HepG2 (cell line): ENCODE results near the gene CD164L2. TPM values are rescaled to one million over a fixed set of nuclear protein-coding genes. Genes with fewer than 3 reads are reported as not detected.

Experiments
- ATF1 ChIP-seq: IDR thresholded peaks from 2 replicates; pipeline ENCODE4 v1.6.1; 2016; ENCODE audit warnings: mild to moderate bottlenecking, control low read depth
- CREB1 ChIP-seq, 2 experiments: fragments of 450-650 bp in 1 of 2; IDR thresholded peaks; 2 replicates each; pipeline ENCODE4 v1.6.1; 2016 to 2017; ENCODE audit warnings: control low read depth in 1 of 2, mild to moderate bottlenecking in 1 of 2, missing compliant biosample characterization in 1 of 2, missing genetic modification characterization in 1 of 2
- EED ChIP-seq: sonication (generic); formaldehyde crosslinking; IDR thresholded peaks from 2 replicates; pipeline ENCODE4 v1.5.0; 2020; ENCODE audit warnings: mild to moderate bottlenecking, missing genetic modification reagents
- FOSL2 ChIP-seq: sonication (generic); formaldehyde crosslinking; IDR thresholded peaks from 2 replicates; pipeline ENCODE4 v1.4.0; 2020; ENCODE audit warnings: missing genetic modification reagents
- GRHL1 ChIP-seq: sonication (generic); formaldehyde crosslinking; conservative IDR thresholded peaks from 2 replicates; pipeline ENCODE4 v1.8.0; 2022; ENCODE audit warnings: missing genetic modification reagents
- IRX3 ChIP-seq: sonication (generic); formaldehyde crosslinking; IDR thresholded peaks from 2 replicates; pipeline ENCODE4 v1.8.1; 2023; ENCODE audit warnings: mild to moderate bottlenecking, low read depth, missing genetic modification reagents, borderline replicate concordance
- NAIF1 ChIP-seq: sonication (generic); formaldehyde crosslinking; IDR thresholded peaks from 2 replicates; pipeline ENCODE4 v1.5.0; 2020; ENCODE audit warnings: mild to moderate bottlenecking, missing genetic modification reagents, borderline replicate concordance
- PCBP2 ChIP-seq: fragments of 200-400 bp; formaldehyde crosslinking; optimal IDR thresholded peaks from 2 replicates; pipeline ENCODE3; 2018; ENCODE audit warnings: low read length, low read depth; ENCODE audit not compliant: poor library complexity, severe bottlenecking
- SKIL ChIP-seq: sonication (generic); formaldehyde crosslinking; IDR thresholded peaks from 2 replicates; pipeline ENCODE4 v1.8.0; 2022; ENCODE audit warnings: missing genetic modification reagents, mild to moderate bottlenecking, moderate library complexity, borderline replicate concordance
- SRSF1 ChIP-seq: fragments of 200-400 bp; formaldehyde crosslinking; optimal IDR thresholded peaks from 2 replicates; pipeline ENCODE3; 2017; ENCODE audit warnings: mild to moderate bottlenecking, low read depth, low read length, moderate library complexity
- ZMYM3 ChIP-seq: sonication (generic); formaldehyde crosslinking; IDR thresholded peaks from 2 replicates; pipeline ENCODE4 v1.5.1; 2020; ENCODE audit warnings: mild to moderate bottlenecking, missing genetic modification reagents
- ZNF460 ChIP-seq: sonication (generic); formaldehyde crosslinking; IDR thresholded peaks from 2 replicates; pipeline ENCODE4 v1.5.1; 2020; ENCODE audit warnings: missing genetic modification reagents, mild to moderate bottlenecking, borderline replicate concordance
- ZNF512B ChIP-seq: sonication (generic); formaldehyde crosslinking; IDR thresholded peaks from 2 replicates; pipeline ENCODE4 v1.5.1; 2020; ENCODE audit warnings: missing genetic modification reagents, mild to moderate bottlenecking, borderline replicate concordance
- ZNF615 ChIP-seq: sonication (generic); formaldehyde crosslinking; IDR thresholded peaks from 2 replicates; pipeline ENCODE4 v1.5.0; 2020; ENCODE audit warnings: mild to moderate bottlenecking, missing genetic modification reagents, borderline replicate concordance
- ZNF644 ChIP-seq: IDR thresholded peaks from 2 replicates; pipeline ENCODE4 v1.6.1; 2016; ENCODE audit warnings: low read depth
- ZNF773 ChIP-seq: sonication (generic); formaldehyde crosslinking; IDR thresholded peaks from 2 replicates; pipeline ENCODE4 v1.4.0; 2020; ENCODE audit warnings: missing genetic modification reagents, borderline replicate concordance
- ZSCAN12 ChIP-seq: sonication (generic); formaldehyde crosslinking; IDR thresholded peaks from 2 replicates; pipeline ENCODE4 v1.9.0; 2021; ENCODE audit warnings: mild to moderate bottlenecking, missing genetic modification reagents
- ZSCAN5A ChIP-seq: sonication (generic); formaldehyde crosslinking; IDR thresholded peaks from 2 replicates; pipeline ENCODE4 v1.8.0; 2022; ENCODE audit warnings: mild to moderate bottlenecking, missing genetic modification reagents, borderline replicate concordance
- polyA plus RNA-seq, 8 experiments: library from polyadenylated mRNA; depleted of rRNA in 3 of 8; stranded (reverse) in 7 of 8; unstranded in 1 of 8; fragments of >200 nt; fragmentation: Illumina TruSeq in 4 of 8; extraction: Trizol in 4 of 8; gene quantifications; 2 replicates each; pipeline versions ENCODE4 v1.2.1 to v1.2.3, GENCODE V29; 2011 to 2016; ENCODE audit warnings: low read depth in 4 of 8, missing spikeins in 1 of 8, mixed read lengths in 1 of 8; ENCODE audit not compliant: insufficient read depth in 1 of 8
- total RNA-seq, 5 experiments: library from RNA; depleted of rRNA; stranded (reverse); fragments of >200 nt; fragmentation: Illumina TruSeq; extraction: Trizol; gene quantifications; 2 replicates each; pipeline ENCODE4 v1.2.3, GENCODE V29; 2016; ENCODE audit warnings: low read depth in 1 of 5

CD164L2 gene
- total and polyA plus RNA-seq, 2 of the 13 experiments (the other 11 are each of a cell fraction or from before 2014, with no cell fraction given): not detected

- TF ChIP-seq ZMYM3 (CRISPR knock-in tag) (no peak), FOSL2 (CRISPR knock-in tag) (peak; percentile 82), ZNF615 (CRISPR knock-in tag) (no peak), ZNF460 (CRISPR knock-in tag) (no peak), ATF1 (CRISPR knock-in tag) (no peak), IRX3 (CRISPR knock-in tag) (no peak), GRHL1 (CRISPR knock-in tag) (no peak), CREB1 (IDR thresholded peaks at IDR 0.05) (peak; percentile 95), CREB1 (CRISPR knock-in tag; IDR thresholded peaks at IDR 0.05) (no peak; the same call in none of the 2 replicates), ZNF773 (no peak), SRSF1 (no peak), NAIF1 (no peak), PCBP2 (no peak), SKIL (no peak), ZSCAN12 (CRISPR knock-in tag) (no peak), EED (CRISPR knock-in tag) (no peak), ZSCAN5A (CRISPR knock-in tag) (no peak), ZNF512B (CRISPR knock-in tag) (no peak), ZNF644 (CRISPR knock-in tag) (no peak)
Observed at GRCh38 chr1:27392096-27392777, 9.1 kb upstream of the CD164L2 start, which contains the start of gene GPR3 (continued).
